Fibroblast of upper back skin (primary cell): ENCODE measurements around the gene PNPLA5.

Experiments
- DNase-seq: peaks from one replicate; pipeline ENCODE4 v3.0.0-alpha.2; 2013

The PNPLA5 gene

DNA sequence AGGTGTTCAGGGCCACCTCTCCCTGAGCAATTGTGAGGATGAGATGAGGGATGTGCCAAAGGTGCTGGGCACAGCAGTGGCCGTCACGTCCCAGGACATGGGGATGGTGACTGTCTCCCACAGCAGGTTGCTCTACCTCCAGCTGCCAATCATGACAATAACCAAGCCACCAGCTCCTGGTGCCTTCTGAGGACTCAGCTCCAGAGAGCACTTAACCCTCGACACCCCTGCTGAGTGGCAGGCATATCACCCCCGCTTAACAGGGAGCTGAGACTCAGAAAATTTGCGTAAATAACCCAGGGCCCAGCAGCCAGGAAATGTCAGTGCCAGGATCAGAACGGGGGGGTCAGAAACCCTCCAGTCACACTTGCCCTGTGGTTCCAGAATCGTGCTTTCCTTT, 8.4 kb upstream of the PNPLA5 start:
- DNase-seq: no peak

DNA sequence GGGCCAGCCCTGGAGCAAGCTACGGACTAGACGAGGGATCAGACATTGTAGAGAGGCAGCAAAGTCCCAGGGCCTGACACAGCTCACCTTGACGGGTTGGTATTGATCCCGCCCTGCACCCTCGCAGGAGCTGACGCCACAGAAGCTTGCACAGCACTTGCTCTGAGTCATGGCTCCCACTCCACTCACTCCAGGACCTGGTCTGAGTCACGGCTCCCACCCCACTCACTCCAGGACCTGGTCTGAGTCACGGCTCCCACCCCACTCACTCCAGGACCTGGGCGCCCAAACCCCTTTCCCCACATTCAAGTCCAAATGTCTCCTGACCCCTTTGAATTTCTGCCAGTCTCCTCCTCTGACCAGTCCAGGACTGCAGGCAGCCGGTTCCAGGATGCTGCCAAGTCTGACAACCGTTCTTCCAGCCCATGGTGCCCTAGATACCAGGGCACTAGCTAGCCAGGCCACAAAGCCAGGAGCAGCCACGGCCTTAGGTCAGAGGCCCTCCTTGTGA, 6.0 kb upstream of the PNPLA5 start:
- peak; percentile 31 for DNase-seq

DNA sequence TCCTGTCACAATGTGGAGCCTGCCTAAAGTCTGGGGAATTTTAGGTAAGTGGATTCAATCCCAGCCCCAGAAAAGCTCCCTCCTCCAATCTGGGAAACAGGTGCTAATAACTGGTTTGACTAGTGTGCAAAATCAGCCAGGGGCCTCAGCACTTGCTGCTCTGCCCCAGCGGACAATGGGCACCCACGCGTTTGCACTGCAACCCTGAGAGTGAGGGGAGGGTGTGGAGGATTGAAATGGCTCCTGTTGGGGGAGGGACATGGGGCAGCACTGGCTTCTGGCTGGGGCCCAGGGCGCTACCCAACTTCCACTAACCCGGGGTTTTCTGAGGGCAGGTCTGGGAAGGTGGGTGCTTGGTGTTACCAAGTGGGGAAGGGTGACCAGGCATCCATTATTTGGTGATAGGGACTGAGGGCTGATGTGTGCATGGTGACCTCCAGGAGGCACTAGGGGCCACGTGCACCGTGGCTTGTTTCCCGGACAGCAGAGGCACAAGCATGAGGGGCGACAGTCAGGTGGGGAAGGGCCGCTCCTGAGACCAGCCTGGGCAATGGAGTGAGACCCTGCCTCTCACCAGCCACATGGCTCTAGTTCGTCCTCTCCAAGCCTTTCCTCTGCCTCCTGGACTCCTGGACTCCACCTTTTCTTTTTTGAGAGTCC, 4.3 kb upstream of the PNPLA5 start:
- no peak for DNase-seq

DNA sequence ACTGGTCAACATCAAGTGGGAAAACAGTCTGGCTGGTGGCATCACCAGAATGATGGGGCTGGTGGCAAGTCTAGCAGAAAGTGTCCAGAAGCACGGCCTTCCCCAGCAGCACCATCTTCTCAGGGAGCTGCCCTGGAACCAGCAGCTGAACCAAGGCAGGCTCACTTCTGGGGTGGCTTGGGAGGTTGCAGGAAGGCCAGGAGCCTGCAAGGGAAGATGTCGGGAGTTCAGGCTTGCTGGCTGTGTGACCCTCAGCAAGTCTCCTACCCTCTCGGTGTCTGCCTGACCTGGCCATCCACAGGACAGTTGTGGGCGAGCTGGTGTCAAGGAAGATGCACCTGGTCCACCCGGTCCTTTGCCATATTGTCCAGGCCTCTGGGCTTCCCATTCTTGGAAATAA, 2.3 kb upstream of the PNPLA5 start:
- no peak for DNase-seq

DNA sequence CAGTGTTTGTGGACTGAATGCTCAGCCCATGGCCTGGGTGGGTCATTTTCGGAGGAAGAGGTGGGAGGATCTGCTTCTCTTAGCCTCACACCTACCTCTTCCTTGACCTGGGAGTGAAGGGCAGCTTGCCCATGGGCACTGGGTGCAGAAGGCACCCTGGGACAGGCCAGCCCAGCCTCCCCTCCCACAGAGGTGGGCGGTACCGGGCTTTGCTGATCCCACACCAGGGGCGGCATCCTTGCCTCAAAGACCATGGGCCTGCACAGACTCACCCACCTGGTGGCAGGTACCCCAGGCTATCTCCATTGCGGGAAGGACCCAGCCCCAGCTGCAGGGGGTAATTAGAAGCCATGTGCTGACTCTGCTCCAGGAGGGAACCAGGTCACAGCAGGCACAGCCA, 1.5 kb upstream of the PNPLA5 start:
- no peak for DNase-seq

DNA sequence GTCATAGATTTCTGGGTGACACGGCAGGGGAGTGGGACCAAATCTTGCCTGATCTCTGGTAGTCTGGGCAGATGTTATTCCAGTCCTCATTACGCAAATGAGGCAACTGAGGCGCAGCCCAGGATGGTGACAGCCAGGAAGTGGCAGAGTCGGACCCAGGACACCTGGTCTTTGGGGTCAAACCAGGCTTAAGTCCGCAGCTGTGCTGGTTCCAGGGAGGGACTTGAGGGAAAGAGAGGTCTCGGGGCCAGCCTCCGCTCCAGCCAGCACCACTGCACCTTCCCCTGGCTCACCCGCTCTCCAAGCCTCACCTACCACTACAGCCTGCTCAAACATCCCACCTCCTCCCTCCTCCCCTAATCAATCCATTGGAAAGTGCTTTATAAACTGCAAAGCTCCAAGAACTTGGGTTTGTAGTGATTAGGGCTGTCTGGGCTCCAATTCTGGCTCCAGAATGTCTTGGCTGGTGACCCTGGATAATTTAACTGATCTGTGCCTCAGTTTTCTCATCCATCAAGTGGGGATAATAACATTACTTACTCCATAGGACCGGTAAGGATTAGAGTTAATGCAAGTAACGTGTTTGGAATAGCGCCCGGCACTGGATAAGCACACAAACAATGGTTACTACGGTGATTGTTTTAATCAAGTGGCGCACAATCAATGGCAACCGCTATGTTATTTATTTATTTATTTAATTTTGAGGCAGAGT, 526 bp upstream of the PNPLA5 start:
- DNase-seq: no peak

DNA sequence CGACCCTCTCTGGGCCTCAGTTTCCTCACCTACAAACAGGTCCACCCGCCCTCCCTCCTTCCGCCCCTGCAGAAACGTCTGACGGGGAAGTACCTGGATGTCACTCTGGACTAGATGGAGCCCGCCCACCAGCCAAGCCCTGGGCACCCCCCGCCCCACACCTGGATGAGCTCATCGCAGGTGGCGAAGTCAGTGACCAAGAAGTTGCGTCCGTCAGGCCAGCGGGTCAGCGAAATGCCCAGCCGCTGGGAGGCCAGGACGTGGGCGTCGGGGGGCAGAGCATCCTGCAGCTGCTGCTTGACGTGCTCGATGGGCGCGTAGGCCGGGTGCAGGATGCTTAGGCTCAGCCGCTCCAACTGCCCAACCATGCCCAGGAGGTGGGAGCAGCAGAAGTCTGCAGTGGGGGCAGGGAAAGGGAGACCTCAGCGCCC, 897 bp downstream of the PNPLA5 start:
- DNase-seq: no peak

DNA sequence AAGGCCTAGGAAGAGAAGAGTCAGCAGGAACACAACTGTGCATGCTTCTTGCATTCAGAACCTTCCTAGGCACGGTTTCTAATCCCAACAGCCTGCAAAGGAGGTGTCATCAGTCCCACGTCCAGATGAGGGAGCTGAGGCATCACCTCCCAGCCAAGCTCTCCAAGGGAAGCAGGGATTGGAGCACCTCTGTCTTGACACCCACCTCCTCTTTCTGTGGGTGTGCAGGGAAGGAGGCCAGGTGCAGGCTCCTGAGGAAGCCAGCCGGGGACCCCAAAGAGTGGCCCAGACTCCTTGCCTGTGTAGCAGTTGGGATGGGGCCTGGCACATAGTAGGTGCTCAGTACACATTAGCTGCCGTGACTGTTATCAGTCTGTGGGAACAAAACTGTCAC, 2.0 kb downstream of the PNPLA5 start:
- DNase-seq: no peak

DNA sequence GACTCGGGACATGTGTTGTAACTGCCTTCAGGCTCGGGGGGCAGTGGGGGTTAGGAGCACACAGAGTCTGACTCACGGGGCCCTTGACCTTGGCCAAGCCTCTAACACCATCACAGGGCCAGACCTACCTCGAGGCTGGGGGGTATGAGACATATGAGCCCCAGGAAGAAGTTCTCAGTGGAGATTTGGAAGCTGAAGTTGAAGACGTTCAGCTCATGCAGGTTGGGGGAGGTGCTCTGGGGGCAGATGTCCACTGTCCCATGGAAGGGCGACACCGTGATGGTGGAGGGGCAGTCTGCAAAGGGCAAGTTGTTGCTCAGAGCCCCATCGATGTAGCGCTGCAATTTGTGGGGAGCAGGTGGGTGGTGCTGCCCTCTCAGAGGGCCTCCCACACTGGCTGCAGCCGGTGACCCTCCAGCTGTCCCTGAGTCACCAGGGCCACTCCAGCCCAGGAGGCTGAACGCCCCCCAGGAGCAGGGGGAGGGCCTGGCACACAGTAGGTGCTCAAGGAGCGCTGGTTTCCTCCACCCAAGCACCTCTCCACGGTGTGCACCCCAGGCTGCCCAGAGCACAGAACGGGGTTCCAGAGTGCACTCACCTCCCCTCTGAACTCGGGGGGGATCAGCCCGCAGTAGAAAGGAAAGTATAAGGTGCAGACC, 2.5 kb downstream of the PNPLA5 start:
- no peak for DNase-seq

DNA sequence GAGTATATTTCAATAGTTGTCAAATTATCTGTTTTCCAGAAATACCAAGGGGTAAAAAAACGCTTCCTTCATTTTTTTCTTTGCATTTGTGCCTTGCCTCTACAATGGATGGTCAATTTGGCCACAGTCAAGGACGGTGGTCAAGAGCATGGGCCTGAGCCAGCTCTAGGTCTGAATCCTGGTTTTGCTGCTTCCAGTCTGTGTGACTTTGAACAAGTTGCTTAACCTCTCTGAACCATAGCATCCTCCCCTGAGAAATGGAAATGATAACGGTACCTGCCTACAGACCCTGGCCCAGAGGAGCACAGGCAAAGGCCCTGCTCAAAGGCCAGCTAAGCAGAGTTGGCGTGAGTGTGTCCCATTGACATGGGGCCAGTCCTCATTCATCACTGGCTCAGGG, 3.1 kb downstream of the PNPLA5 start:
- no peak for DNase-seq

DNA sequence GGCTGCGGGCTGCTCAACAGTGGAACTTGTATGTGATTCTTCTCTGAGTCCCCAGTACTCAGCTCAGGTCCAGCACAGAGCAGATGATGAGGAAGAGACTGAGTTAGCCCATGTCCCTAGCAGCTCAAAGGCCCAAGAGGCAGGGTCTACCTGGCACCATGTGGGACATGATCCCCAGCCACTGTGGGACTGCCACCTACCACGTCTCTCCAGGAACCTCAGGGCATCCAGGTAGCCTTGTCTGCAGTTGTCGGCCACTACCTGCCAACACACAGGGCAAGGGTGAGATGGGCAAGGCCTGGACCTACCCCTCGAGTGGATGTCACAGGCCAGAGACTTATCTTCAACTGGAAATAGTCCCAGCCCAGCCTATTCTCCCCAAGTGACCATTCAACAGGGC, 4.4 kb downstream of the PNPLA5 start:
- DNase-seq: no peak

DNA sequence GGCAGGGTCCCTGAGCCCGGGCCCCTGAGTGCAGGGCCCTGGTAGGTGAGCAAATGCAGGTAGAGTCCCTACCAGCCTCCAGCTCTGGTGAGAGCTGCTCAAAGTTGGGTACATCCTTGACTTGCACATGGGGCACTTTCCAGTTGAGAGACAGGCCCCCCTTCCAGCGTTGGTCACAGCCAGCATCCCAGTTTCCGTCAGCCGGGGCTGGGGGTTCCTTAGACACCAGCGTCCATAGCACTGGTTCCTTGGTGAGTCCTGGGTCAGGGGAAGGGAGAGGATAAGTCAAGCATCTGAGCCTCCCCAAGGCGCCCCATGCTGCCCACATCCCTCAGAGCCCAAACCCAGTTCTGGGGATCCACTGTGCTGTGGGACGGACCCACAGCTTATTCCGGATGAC, 5.6 kb downstream of the PNPLA5 start:
- DNase-seq: no peak

DNA sequence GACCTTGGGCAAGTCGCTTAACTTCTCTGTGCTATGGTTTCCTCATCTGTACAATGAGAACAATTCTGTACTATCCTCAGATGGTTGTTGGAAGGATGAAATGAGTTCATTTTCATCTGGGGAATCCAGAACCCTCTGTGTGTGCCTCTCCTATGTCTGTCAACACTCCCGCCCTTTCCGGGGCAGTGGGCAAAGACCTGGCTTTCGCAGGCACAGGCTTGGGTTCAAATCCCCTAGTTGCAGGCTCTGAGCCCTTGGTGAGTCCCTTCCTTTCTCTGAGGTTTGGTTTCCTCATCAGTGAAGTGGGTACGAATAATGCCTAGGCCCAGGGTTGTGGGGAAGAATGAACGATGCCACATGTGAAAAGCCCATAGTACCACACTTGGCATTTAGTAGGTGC, 6.0 kb downstream of the PNPLA5 start:
- no peak for DNase-seq

DNA sequence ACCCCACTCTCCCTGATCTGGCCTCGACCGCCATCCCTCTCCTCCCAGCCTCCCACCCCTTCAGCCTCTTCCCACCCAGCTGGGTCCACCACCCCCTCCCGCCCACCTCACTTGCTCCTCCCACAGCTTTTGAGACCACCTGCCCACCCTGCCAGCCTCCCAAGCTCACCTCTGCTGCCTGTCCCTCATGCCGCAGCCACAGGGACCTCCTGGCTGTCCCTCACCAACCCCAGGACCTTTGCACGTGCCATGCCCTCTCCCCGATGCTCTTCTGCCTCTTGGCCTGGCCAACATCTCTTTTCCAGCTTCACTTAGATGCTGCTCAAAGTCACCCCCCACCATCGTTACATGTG, 6.5 kb downstream of the PNPLA5 start:
- DNase-seq: no peak

DNA sequence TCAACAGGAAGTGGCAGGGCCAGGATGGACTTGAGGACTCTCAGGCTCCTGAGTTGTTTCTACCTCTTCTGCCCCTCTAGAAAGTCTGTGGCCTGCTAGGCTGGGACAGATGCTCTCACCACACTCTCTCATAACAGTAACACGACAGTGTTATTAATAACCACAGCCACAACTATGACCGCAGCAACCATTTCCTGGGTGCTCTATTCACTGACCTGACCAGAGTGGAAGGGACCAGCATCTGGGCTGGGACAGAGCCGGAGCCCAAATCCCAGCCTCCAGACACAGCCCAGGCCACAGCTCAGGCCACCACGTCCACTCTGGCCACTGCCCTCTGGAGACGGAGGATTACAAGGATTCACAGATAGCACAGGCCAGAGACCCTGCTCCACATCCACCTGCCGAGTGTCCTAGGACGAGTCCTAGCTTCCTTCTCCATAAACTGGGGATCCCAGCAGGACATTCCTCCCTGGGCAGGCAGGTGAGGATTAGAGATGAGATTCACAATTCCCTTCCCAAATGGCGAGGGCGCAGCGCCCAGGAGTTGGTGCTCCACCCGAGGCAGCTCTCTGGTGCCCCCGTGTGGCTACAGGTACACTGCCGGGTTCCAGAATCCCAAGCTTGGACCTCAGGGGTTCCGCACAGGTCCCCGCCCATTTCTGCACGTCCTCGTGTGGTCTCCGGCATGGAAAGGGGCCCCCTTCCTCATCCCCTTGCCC, 7.1 kb downstream of the PNPLA5 start:
- DNase-seq: peak; percentile 31

DNA sequence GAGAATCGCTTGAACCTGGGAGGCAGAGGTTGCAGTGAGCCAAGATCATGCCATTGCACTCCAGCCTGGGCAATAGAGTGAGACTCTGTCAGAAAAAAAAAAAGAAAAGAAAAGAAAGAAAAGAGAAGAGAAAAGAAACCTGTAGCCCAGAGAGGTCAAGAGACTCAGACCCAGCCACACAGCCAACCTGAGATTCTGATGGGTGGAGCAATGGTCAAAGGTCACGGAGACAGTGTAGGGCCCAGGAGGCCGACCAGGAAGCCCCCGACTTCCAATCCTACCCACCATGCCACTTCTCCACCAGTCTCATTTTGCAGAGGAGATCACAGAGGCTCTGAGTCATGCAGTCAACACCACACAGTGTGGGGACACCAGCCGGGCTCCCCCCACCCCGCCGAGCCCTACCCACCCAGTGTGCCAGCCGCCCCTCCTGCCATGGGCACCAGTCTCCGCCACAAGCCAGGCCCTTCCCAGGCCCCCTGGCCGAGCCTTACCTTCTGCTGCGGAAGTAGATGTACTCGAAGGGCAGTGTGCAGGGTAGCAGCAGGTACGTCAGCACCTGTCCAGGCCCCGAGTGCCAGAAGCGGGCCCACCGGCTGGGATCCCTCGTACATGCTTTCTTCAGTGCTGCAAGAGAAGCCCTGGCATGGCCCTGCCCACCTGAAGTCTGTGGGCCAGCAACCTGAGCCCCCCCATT, 7.9 kb downstream of the PNPLA5 start:
- DNase-seq: no peak

DNA sequence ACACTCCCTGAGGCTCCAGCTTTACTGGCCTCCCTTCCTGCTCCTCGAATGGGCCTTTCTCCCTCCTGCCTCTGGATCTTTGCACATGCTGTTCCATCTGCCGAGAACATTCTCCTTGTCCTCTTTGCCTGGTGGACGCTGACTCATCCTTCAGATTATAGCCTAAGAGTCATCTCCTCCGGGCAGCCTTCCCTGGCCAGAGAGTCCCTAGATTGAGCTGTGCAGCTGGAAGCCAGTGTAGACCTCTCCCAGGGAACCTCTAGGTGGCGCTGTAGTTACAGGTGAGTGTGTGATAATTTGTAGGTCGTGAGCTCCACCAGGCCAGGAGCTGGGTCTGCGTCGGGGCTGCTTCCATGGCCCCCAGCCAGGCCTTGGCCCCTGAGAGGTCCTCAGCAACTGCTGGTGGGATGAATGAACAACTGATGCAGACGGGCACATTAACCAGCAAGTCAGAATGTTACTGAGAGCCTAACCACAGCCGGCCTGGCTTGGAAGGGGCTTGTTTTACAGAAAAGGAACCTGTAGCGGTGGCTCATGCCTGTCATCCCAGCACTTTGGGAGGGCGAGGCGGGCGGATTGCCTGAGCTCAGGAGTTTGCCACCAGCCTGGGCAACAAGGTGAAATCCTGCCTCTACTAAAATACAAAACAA, 8.7 kb downstream of the PNPLA5 start:
- peak; percentile 60 for DNase-seq

DNA sequence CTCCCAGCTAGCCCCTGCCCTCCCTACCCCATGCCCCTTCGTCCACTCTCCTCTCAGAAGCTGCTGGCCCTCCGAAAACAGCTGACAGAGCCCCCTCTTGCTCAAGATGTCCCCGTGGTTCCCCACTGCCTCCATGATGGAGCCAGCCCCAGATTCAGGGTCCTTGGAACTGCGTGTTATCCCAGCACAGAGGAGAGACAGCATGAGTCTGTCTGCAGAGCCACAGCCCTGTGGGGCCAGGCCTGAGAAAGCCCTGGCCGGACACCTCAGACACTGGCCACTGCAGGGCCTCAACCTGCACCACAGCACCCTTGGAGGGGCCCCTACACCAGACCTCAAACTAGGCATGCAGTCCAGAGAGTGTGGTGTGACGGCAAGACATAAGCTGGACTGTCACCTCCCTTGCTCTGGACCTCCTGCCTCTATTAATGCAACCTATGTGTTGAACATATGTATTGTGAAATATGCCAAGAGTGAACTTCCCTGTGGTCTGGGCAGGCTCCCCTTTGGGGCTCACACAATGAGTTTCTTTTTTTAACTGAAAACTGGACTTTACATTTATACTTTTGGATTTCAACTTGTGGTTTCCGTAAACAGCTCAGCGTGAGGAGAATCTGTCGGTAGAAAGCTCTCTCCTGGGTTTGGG, 9.6 kb downstream of the PNPLA5 start:
- DNase-seq: no peak

DNA sequence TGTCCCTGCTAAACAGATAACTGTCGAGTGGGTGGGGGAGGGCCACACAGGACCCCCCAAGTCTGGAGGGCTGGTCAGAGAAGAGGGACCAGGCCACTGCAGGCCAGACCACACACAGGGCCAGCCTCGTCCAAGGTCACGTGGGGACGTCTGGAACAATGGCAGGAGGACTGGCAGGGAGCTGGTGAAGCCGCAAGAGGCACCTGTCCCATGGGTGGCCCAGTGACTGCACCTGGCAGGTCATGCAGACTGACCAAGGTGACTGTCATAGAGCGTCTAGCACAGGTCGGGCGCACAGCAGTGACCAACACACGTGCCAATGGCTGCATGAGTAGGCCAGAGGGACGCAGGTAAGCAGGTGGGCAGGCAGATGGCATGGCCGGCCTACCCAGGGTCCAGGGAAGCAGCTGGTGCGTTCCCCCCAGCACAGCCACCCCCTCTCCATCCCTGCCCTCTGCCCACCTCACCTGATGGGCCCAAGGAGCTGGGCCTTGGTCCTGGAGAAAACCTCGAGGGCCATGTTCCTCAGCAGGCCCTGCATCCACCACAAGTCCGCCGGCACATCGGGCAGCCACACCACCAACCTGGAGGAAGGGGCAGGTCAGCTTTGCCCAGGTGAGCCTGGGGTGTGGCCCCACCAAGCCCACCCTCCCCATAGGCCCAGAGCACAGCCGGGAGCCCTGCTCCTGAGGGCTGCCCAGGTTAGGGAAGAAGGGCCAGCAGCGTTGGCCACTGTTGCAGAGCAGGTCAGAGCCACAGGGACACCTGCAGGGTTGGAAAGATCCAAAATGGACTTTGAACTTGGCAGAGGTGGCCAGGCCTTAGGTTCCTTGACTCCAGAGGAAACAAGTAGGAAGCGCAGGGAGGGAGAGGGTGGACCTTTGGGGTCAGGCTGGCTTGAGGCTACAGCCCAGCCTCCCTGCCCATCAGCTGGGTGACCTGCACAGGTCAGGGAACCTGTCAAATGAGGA, 10.4 kb downstream of the PNPLA5 start:
- DNase-seq: no peak

DNA sequence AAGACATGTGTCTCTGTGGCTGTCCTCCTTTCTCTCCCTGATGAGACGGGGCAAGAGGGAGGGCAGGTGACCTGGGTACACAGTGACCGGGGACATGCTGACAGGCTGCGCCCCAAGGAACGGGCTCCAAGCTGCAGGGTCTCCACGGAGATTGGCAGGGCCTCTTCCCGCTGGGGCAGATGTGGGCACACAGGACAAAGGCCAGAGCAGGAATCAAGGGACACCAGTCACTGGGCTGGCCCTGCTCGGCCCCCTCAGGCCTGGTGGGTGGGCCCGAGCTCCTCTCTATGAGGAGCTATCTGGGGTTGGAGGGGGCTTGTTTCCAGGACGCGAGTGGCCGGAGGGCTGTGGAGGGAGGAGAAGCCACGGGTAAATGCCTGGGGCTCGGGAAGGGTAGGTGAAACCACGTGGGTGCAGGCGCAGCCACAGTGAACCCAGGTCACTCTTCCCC, 11.2 kb downstream of the PNPLA5 start:
- DNase-seq: no peak
